ENCODE results near the gene FAM83G. TPM values are rescaled to one million over a fixed set of nuclear protein-coding genes. Genes with fewer than 3 reads are reported as not detected.

Gene FAM83G
- total and polyA plus RNA-seq, 2 experiments from 2014 or later, result 7.6 to 44.5 TPM

DNA sequence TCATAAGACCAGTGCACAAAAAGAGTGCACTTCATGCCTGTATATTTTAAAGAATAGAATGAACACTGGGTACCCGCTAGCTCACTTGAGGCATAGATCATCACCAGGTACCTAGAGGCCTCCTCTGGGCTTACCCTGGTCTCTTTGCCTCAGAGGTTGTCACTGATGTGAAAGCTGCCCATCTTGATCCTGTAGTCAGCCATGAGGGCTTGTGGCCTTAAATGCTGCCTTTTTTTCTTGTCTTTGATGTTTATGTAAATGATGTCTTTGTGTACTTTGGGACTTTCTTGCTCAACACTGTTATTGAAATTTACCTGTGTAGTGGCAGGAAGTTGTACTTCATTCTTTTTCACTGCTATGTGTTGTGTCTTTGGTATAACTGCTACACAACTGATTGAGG lies 79.4 kb downstream of the FAM83G start:
- Mint-ChIP-seq H3K27ac (no peak overlapping the region), H3K27me3 (ENCODE audit: insufficient read depth, low read depth, poor library complexity) (no peaks in the 10 kb centered on the region), H3K9me3 (no peaks in the 10 kb centered on the region), H3K36me3 (ENCODE audit: low read depth) (peaks cover 42% of the 10 kb centered on the region), H3K4me1 (peaks cover 5% of the 10 kb centered on the region; the same call in 2 of the 3 replicates), H3K4me3 (no peak overlapping the region)
- H3K27ac ChIP-seq (ENCODE audit: low read depth), result no peak overlapping the region
- H3K27me3 ChIP-seq (ENCODE audit: insufficient read depth), result no peaks in the 10 kb centered on the region
- H3K4me1 ChIP-seq (ENCODE audit: insufficient read depth), result peaks cover 6% of the 10 kb centered on the region; the same call in 1 of the 2 replicates
- no peak overlapping the region for H2AFZ ChIP-seq
- DNase-seq (ENCODE audit: low spot score), result no peak
- no peaks in the 10 kb centered on the region; the same call in 1 of the 2 replicates for H3K36me3 ChIP-seq (ENCODE audit: insufficient read depth)
- H3F3A ChIP-seq (replicated peaks; ENCODE audit: low read depth), result 0 out of 2 replicates have a peak, but pooled peaks cover 3% of the 10 kb centered on the region
- no peak for TF ChIP-seq ZNF331 (CRISPR knock-in tag; IDR thresholded peaks at IDR 0.05; ENCODE audit: low read depth)
- no peak for TF ChIP-seq JUNB (IDR thresholded peaks at IDR 0.05; ENCODE audit: unreplicated experiment)
- no peak for TF ChIP-seq EZH2phosphoT487 (IDR thresholded peaks at IDR 0.05; ENCODE audit: unreplicated experiment)
- TF ChIP-seq POLR2AphosphoS5 (IDR thresholded peaks at IDR 0.05; ENCODE audit: low read depth), result no peak
- no peak for TF ChIP-seq EZH2 (IDR thresholded peaks at IDR 0.05; ENCODE audit: low read depth, unreplicated experiment)
- TF ChIP-seq, protein P1, sequence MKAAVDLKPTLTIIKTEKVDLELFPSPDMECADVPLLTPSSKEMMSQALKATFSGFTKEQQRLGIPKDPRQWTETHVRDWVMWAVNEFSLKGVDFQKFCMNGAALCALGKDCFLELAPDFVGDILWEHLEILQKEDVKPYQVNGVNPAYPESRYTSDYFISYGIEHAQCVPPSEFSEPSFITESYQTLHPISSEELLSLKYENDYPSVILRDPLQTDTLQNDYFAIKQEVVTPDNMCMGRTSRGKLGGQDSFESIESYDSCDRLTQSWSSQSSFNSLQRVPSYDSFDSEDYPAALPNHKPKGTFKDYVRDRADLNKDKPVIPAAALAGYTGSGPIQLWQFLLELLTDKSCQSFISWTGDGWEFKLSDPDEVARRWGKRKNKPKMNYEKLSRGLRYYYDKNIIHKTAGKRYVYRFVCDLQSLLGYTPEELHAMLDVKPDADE (IDR thresholded peaks at IDR 0.05), result no peak
- no peak for TF ChIP-seq CREB1 (CRISPR knock-in tag; IDR thresholded peaks at IDR 0.05; ENCODE audit: low read depth)
- TF ChIP-seq, protein P2, sequence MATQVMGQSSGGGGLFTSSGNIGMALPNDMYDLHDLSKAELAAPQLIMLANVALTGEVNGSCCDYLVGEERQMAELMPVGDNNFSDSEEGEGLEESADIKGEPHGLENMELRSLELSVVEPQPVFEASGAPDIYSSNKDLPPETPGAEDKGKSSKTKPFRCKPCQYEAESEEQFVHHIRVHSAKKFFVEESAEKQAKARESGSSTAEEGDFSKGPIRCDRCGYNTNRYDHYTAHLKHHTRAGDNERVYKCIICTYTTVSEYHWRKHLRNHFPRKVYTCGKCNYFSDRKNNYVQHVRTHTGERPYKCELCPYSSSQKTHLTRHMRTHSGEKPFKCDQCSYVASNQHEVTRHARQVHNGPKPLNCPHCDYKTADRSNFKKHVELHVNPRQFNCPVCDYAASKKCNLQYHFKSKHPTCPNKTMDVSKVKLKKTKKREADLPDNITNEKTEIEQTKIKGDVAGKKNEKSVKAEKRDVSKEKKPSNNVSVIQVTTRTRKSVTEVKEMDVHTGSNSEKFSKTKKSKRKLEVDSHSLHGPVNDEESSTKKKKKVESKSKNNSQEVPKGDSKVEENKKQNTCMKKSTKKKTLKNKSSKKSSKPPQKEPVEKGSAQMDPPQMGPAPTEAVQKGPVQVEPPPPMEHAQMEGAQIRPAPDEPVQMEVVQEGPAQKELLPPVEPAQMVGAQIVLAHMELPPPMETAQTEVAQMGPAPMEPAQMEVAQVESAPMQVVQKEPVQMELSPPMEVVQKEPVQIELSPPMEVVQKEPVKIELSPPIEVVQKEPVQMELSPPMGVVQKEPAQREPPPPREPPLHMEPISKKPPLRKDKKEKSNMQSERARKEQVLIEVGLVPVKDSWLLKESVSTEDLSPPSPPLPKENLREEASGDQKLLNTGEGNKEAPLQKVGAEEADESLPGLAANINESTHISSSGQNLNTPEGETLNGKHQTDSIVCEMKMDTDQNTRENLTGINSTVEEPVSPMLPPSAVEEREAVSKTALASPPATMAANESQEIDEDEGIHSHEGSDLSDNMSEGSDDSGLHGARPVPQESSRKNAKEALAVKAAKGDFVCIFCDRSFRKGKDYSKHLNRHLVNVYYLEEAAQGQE (IDR thresholded peaks at IDR 0.05; ENCODE audit: unreplicated experiment), result no peak
- no peak for TF ChIP-seq STAT1 (IDR thresholded peaks at IDR 0.05; ENCODE audit: unreplicated experiment)
- TF ChIP-seq, protein P3, sequence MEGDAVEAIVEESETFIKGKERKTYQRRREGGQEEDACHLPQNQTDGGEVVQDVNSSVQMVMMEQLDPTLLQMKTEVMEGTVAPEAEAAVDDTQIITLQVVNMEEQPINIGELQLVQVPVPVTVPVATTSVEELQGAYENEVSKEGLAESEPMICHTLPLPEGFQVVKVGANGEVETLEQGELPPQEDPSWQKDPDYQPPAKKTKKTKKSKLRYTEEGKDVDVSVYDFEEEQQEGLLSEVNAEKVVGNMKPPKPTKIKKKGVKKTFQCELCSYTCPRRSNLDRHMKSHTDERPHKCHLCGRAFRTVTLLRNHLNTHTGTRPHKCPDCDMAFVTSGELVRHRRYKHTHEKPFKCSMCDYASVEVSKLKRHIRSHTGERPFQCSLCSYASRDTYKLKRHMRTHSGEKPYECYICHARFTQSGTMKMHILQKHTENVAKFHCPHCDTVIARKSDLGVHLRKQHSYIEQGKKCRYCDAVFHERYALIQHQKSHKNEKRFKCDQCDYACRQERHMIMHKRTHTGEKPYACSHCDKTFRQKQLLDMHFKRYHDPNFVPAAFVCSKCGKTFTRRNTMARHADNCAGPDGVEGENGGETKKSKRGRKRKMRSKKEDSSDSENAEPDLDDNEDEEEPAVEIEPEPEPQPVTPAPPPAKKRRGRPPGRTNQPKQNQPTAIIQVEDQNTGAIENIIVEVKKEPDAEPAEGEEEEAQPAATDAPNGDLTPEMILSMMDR (conservative IDR thresholded peaks at IDR 0.05; ENCODE audit: low read depth in 2 of 2), result no peak
- TF ChIP-seq, protein P4, sequence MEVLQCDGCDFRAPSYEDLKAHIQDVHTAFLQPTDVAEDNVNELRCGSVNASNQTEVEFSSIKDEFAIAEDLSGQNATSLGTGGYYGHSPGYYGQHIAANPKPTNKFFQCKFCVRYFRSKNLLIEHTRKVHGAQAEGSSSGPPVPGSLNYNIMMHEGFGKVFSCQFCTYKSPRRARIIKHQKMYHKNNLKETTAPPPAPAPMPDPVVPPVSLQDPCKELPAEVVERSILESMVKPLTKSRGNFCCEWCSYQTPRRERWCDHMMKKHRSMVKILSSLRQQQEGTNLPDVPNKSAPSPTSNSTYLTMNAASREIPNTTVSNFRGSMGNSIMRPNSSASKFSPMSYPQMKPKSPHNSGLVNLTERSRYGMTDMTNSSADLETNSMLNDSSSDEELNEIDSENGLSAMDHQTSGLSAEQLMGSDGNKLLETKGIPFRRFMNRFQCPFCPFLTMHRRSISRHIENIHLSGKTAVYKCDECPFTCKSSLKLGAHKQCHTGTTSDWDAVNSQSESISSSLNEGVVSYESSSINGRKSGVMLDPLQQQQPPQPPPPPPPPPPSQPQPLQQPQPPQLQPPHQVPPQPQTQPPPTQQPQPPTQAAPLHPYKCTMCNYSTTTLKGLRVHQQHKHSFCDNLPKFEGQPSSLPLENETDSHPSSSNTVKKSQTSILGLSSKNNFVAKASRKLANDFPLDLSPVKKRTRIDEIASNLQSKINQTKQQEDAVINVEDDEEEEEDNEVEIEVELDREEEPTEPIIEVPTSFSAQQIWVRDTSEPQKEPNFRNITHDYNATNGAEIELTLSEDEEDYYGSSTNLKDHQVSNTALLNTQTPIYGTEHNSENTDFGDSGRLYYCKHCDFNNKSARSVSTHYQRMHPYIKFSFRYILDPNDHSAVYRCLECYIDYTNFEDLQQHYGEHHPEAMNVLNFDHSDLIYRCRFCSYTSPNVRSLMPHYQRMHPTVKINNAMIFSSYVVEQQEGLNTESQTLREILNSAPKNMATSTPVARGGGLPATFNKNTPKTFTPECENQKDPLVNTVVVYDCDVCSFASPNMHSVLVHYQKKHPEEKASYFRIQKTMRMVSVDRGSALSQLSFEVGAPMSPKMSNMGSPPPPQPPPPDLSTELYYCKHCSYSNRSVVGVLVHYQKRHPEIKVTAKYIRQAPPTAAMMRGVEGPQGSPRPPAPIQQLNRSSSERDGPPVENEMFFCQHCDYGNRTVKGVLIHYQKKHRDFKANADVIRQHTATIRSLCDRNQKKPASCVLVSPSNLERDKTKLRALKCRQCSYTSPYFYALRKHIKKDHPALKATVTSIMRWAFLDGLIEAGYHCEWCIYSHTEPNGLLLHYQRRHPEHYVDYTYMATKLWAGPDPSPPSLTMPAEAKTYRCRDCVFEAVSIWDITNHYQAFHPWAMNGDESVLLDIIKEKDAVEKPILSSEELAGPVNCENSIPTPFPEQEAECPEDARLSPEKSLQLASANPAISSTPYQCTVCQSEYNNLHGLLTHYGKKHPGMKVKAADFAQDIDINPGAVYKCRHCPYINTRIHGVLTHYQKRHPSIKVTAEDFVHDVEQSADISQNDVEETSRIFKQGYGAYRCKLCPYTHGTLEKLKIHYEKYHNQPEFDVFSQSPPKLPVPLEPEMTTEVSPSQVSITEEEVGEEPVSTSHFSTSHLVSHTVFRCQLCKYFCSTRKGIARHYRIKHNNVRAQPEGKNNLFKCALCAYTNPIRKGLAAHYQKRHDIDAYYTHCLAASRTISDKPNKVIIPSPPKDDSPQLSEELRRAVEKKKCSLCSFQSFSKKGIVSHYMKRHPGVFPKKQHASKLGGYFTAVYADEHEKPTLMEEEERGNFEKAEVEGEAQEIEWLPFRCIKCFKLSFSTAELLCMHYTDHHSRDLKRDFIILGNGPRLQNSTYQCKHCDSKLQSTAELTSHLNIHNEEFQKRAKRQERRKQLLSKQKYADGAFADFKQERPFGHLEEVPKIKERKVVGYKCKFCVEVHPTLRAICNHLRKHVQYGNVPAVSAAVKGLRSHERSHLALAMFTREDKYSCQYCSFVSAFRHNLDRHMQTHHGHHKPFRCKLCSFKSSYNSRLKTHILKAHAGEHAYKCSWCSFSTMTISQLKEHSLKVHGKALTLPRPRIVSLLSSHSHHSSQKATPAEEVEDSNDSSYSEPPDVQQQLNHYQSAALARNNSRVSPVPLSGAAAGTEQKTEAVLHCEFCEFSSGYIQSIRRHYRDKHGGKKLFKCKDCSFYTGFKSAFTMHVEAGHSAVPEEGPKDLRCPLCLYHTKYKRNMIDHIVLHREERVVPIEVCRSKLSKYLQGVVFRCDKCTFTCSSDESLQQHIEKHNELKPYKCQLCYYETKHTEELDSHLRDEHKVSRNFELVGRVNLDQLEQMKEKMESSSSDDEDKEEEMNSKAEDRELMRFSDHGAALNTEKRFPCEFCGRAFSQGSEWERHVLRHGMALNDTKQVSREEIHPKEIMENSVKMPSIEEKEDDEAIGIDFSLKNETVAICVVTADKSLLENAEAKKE (CRISPR knock-in tag; IDR thresholded peaks at IDR 0.05), result no peak
- no peak for TF ChIP-seq NANOG (IDR thresholded peaks at IDR 0.05; ENCODE audit: borderline replicate concordance)
- TF ChIP-seq ZNF114 (CRISPR knock-in tag; IDR thresholded peaks at IDR 0.05), result no peak
- H4K20me1 ChIP-seq (replicated peaks; ENCODE audit: insufficient read depth), result peaks cover 4% of the 10 kb centered on the region
- H3K9me2 ChIP-seq (ENCODE audit: insufficient read depth), result no peaks in the 10 kb centered on the region
- no peak overlapping the region for H3K4me3 ChIP-seq
- ATAC-seq, result no peak
- peaks cover 19% of the 10 kb centered on the region for H3K79me2 ChIP-seq (replicated peaks; ENCODE audit: insufficient read depth)
- H3K4me2 ChIP-seq, result no peak overlapping the region
